Measurements from ENCODE around the gene MED22.

The MED22 gene

GRCh38 chr9:133335924-133336811, 11.8 kb downstream of the MED22 start, which contains the start of gene SURF6:
TSS of gene SURF6 (minus strand) at chr9:133336188. CDS start at chr9:133336132, 56 bp downstream.
- TF ChIP-seq CEBPB (IDR thresholded peaks at IDR 0.05) (no peak), ZBTB7A (IDR thresholded peaks at IDR 0.05; ENCODE audit: low read depth) (no peak; the same call in 1 of the 2 replicates), EGR1 (IDR thresholded peaks at IDR 0.05) (peak; percentile 58; the same call in 1 of the 2 replicates), TAF1 (IDR thresholded peaks at IDR 0.05; ENCODE audit: low read depth) (peak; percentile 87), TCF12 (IDR thresholded peaks at IDR 0.05; ENCODE audit: low read depth) (peak; percentile 79), REST (IDR thresholded peaks at IDR 0.05; ENCODE audit: low read depth) (no peak), TEAD4 (IDR thresholded peaks at IDR 0.05) (peak; percentile 64), MAX (IDR thresholded peaks at IDR 0.05) (peak; percentile 97), YY1 (IDR thresholded peaks at IDR 0.05; ENCODE audit: low read depth) (peak; percentile 90)

- no peak for TF ChIP-seq USF1 (IDR thresholded peaks at IDR 0.05)
- no peak for TF ChIP-seq YY1 (IDR thresholded peaks at IDR 0.05; ENCODE audit: low read depth)
- TF ChIP-seq ZBTB7A (IDR thresholded peaks at IDR 0.05; ENCODE audit: low read depth): no peak
- TF ChIP-seq REST (IDR thresholded peaks at IDR 0.05; ENCODE audit: low read depth): no peak
- TF ChIP-seq EP300 (IDR thresholded peaks at IDR 0.05; ENCODE audit: borderline replicate concordance): no peak
- no peak for TF ChIP-seq CEBPB (IDR thresholded peaks at IDR 0.05)
- no peak for TF ChIP-seq FOXM1 (IDR thresholded peaks at IDR 0.05; ENCODE audit: borderline replicate concordance, low read depth)
- no peak for TF ChIP-seq RAD21 (IDR thresholded peaks at IDR 0.05; ENCODE audit: low read depth)
Observed at GRCh38 chr9:133334161-133334560, 13.8 kb downstream of the MED22 start.

- TF ChIP-seq ZBTB7A (IDR thresholded peaks at IDR 0.05; ENCODE audit: low read depth) (no peak), TAF1 (IDR thresholded peaks at IDR 0.05; ENCODE audit: low read depth) (no peak), TCF12 (IDR thresholded peaks at IDR 0.05; ENCODE audit: low read depth) (no peak), NFIC (IDR thresholded peaks at IDR 0.05) (no peak), YY1 (IDR thresholded peaks at IDR 0.05; ENCODE audit: low read depth) (no peak), USF1 (IDR thresholded peaks at IDR 0.05) (no peak), EGR1 (IDR thresholded peaks at IDR 0.05) (no peak), CREB1 (IDR thresholded peaks at IDR 0.05; ENCODE audit: low read depth) (no peak), REST (IDR thresholded peaks at IDR 0.05; ENCODE audit: low read depth) (no peak), EP300 (IDR thresholded peaks at IDR 0.05; ENCODE audit: borderline replicate concordance) (no peak), TEAD4 (IDR thresholded peaks at IDR 0.05) (no peak)
Observed at GRCh38 chr9:133333566-133333965, 14.4 kb downstream of the MED22 start.

GRCh38 chr9:133333011-133333410, 14.9 kb downstream of the MED22 start:
- TF ChIP-seq CEBPB (IDR thresholded peaks at IDR 0.05) (no peak), EGR1 (IDR thresholded peaks at IDR 0.05) (no peak), EP300 (IDR thresholded peaks at IDR 0.05; ENCODE audit: borderline replicate concordance) (no peak), TEAD4 (IDR thresholded peaks at IDR 0.05) (no peak), CREB1 (IDR thresholded peaks at IDR 0.05; ENCODE audit: low read depth) (no peak), MAX (IDR thresholded peaks at IDR 0.05) (no peak), FOXM1 (IDR thresholded peaks at IDR 0.05; ENCODE audit: borderline replicate concordance, low read depth) (no peak), TCF12 (IDR thresholded peaks at IDR 0.05; ENCODE audit: low read depth) (no peak)
